K562 (cell line): ENCODE results near the gene RAB31. TPM values are rescaled to one million over a fixed set of nuclear protein-coding genes. Genes with fewer than 3 reads are reported as not detected.
A peak's percentile ranks its signal among the peaks of the same experiment; 100 is the strongest.

Source experiments
- ATAC-seq: fragments of 200-7000 bp; cut with Tn5 transposase; 3 replicates; pipeline ENCODE4 v1.9.1; 2020; ENCODE audit warnings: moderate library complexity
- BruUV-seq: library from RNA; stranded (reverse); fragments of 400-500 nt; replicated peaks from 2 replicates; lab custom pipeline; 2021; lab: Mats Ljungman, UMichigan
- CTCF ChIA-PET: fragments of 300-600 bp; formaldehyde crosslinking; extraction: SDS; loops from one replicate; lab custom pipeline; 2021; ENCODE audit warnings: low intra/inter-chr PET ratio; lab: Yijun Ruan, JAX
- POLR2A ChIA-PET: fragments of 300-600, 350-650 bp; sonication (Branson Sonifier 250); formaldehyde crosslinking; extraction: SDS; loops from one replicate; lab custom pipeline; 2021; ENCODE audit warnings: antibody characterized with exemption, inconsistent platforms; lab: Yijun Ruan, JAX
- DNase-seq, 4 experiments: peaks; one replicate each; pipeline versions ENCODE4 v3.0.0 to v3.0.0-alpha.2; 2011 to 2018; ENCODE audit warnings: low spot score in 3 of 4, mixed read lengths in 3 of 4; ENCODE audit errors: extremely low read depth in 1 of 4
- FAIRE-seq: peaks from 2 replicates; lab custom pipeline; 2011; peaks lifted over from hg19 to GRCh38; lab: Jason Lieb, UNC
- H2AFZ ChIP-seq: 2 replicates; pipeline ENCODE4 v1.6.0; 2011; ENCODE audit warnings: low read depth, low read length, control low read depth, inconsistent platforms
- H3K27ac ChIP-seq: fragments of 200-600 bp; 3 replicates; pipeline ENCODE4 v1.8.0; 2011; ENCODE audit warnings: low read depth, mild to moderate bottlenecking, control low read depth, inconsistent platforms, low read length, moderate library complexity, mixed read lengths; ENCODE audit errors: extremely low read depth
- H3K27me3 ChIP-seq, 2 experiments: fragments of 300-600 bp in 1 of 2; 2 replicates in 1 of 2; 3 replicates in 1 of 2; pipeline versions ENCODE4 v1.6.0 to v1.8.0; 2011; ENCODE audit warnings: inconsistent platforms in 2 of 2, low read length in 2 of 2, mild to moderate bottlenecking in 1 of 2, mixed read lengths in 1 of 2, moderate library complexity in 1 of 2; ENCODE audit not compliant: control insufficient read depth in 2 of 2, insufficient read depth in 2 of 2
- H3K36me3 ChIP-seq: fragments of 300-600 bp; 3 replicates; pipeline ENCODE4 v1.8.0; 2011; ENCODE audit warnings: mild to moderate bottlenecking, low read length, inconsistent platforms; ENCODE audit not compliant: control insufficient read depth, insufficient read depth
- H3K4me1 ChIP-seq, 2 experiments: fragments of 200-600 bp in 1 of 2; replicated peaks in 1 of 2; 2 replicates in 1 of 2; 3 replicates in 1 of 2; pipeline versions ENCODE4 v1.5.1 to v1.8.0; 2011; ENCODE audit warnings: inconsistent platforms in 2 of 2, low read length in 2 of 2, mild to moderate bottlenecking in 1 of 2, mixed read lengths in 1 of 2, moderate library complexity in 1 of 2; ENCODE audit not compliant: control insufficient read depth in 2 of 2, insufficient read depth in 2 of 2
- H3K4me2 ChIP-seq: 2 replicates; pipeline ENCODE4 v1.6.1; 2011; ENCODE audit warnings: low read length, control low read depth, inconsistent platforms, mixed read lengths; ENCODE audit not compliant: insufficient read depth
- H3K4me3 ChIP-seq: fragments of 200-600 bp; sonication (generic), shearing (Covaris generic); 2 replicates; pipeline ENCODE4 v1.5.1; 2016; ENCODE audit warnings: control low read depth, inconsistent platforms
- H3K79me2 ChIP-seq: fragments of 200-600 bp; 3 replicates; pipeline ENCODE4 v1.8.0; 2011; ENCODE audit warnings: low read length, inconsistent platforms; ENCODE audit not compliant: control insufficient read depth, insufficient read depth
- H3K9ac ChIP-seq, 2 experiments: 2 replicates each; pipeline versions ENCODE4 v1.6.0 to v1.6.1; 2011; ENCODE audit warnings: low read depth in 2 of 2, low read length in 2 of 2, control low read depth in 1 of 2, inconsistent platforms in 1 of 2, mild to moderate bottlenecking in 1 of 2, mixed read lengths in 1 of 2; ENCODE audit not compliant: insufficient read depth in 1 of 2
- H3K9me1 ChIP-seq: one replicate; pipeline ENCODE4 v1.6.0; 2011; ENCODE audit warnings: inconsistent platforms, mild to moderate bottlenecking, low read length, moderate library complexity; ENCODE audit not compliant: control insufficient read depth, insufficient read depth
- H3K9me3 ChIP-seq: replicated peaks from 2 replicates; pipeline ENCODE4 v1.5.1; 2011; ENCODE audit warnings: low read depth, low read length, inconsistent platforms; ENCODE audit not compliant: control insufficient read depth, insufficient read depth
- H4K20me1 ChIP-seq: replicated peaks from 2 replicates; pipeline ENCODE4 v1.6.1; 2011; ENCODE audit warnings: low read length, inconsistent platforms, mixed read lengths; ENCODE audit not compliant: control insufficient read depth, insufficient read depth
- BCL6 ChIP-seq: fragments of 250-450 bp; sonication (Bioruptor Pico); IDR thresholded peaks from 2 replicates; pipeline ENCODE4 v1.4.0; 2020
- FOXJ3 ChIP-seq: sonication (generic); formaldehyde crosslinking; IDR thresholded peaks from 2 replicates; pipeline ENCODE4 v1.4.0; 2020; ENCODE audit warnings: mild to moderate bottlenecking, missing genetic modification reagents
- NR0B1 ChIP-seq: fragments of 450-650 bp; IDR thresholded peaks from one replicate; pipeline ENCODE4 v1.6.1; 2018; ENCODE audit warnings: mild to moderate bottlenecking, moderate library complexity; ENCODE audit not compliant: partially characterized antibody
- ZNF212 ChIP-seq: fragments of 450-650 bp; formaldehyde crosslinking; IDR thresholded peaks from 2 replicates; pipeline ENCODE4 v1.4.0; 2020; ENCODE audit warnings: mild to moderate bottlenecking
- WGBS: fragments of 100-300 bp; shearing (Covaris generic); methylation state at CpG from one replicate; pipeline ENCODE4 v1.1.6; 2016; ENCODE audit warnings: low coverage, mixed read lengths; ENCODE audit not compliant: insufficient coverage; ENCODE audit errors: missing lambda C conversion rate; 5-methylcytosine and 5-hydroxymethylcytosine counted together
- in situ Hi-C: fragments of 300-500 bp; cut with MboI; formaldehyde crosslinking; loops from 4 replicates; pipeline ENCODE4 v1.15.0; 2018; ENCODE audit warnings: inconsistent platforms, mixed read lengths
- intact Hi-C: fragments of 100-400 bp; cut with micrococcal nuclease; formaldehyde crosslinking; loops from 2 replicates; pipeline ENCODE4 v1.14.2; 2022
- polyA plus RNA-seq, 8 experiments: library from polyadenylated mRNA; depleted of rRNA in 4 of 8; stranded (reverse) in 5 of 8; unstranded in 3 of 8; fragments of >200 nt; fragmentation: Nextera tagmentation in 2 of 8; fragmentation: Illumina TruSeq in 1 of 8; extraction: Ambion mirVana in 2 of 8; extraction: Trizol in 1 of 8; gene quantifications; 2 replicates each; pipeline versions ENCODE4 v1.2.1 to v1.2.3, GENCODE V29; 2011 to 2014; ENCODE audit warnings: inconsistent platforms in 1 of 8, missing spikeins in 1 of 8
- total RNA-seq, 7 experiments: library from RNA; depleted of rRNA in 6 of 7; stranded (reverse); fragments of >200 nt in 6 of 7; fragmentation: Illumina TruSeq in 2 of 7; extraction: Trizol in 2 of 7; gene quantifications; 2 replicates each; pipeline versions ENCODE4 v1.2.1 to v1.2.3, GENCODE V29; 2011 to 2021; ENCODE audit warnings: low replicate concordance in 1 of 7

Gene RAB31
- total and polyA plus RNA-seq, 9 of the 15 experiments (the other 6 are each of a cell fraction or from before 2014, with no cell fraction given): 20.7 to 70.4 (median 41.3) TPM

DNA sequence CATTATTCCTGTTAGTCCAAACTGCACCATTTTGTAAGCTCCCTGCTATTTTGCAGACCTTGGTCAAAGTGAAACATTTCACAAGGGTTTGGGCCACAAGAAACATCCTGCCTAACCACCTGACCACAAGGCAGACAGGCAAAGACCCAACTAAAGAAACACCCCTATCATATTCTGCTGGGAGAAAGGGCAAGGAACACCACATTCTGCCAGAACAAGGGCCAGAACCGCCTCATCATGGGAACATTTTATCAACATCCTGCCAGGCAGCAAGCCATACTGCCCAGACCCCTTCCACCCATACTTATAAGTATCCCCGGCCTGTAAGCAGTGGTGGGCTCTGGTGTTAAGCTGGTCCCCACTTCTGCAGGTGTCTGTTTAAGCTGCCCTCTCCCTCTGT lies 12.0 kb upstream of the RAB31 start:
- BruUV-seq: no TSS peak
- no peak for FAIRE-seq
- H3K27me3 ChIP-seq: no peaks in the 10 kb centered on the region

More for the DNA sequence above, 12.0 kb upstream of the RAB31 start:
- TF ChIP-seq FOXJ3 (CRISPR knock-in tag): no peak
- TF ChIP-seq ZNF212 (CRISPR knock-in tag): no peak
- no peak for TF ChIP-seq BCL6 (CRISPR knock-in tag)
- no peak for TF ChIP-seq NR0B1
- ChIA-PET CTCF (no interaction called here), POLR2A (interaction anchor here (1.0 kb wide), 2 partner anchors 8 to 10 kb away, joined by 6 read pairs; no protein-coding TSS in a partner anchor)
- 60% methylated on average over 2 of the region's 2 CpGs for whole genome bisulfite sequencing
- H2AFZ ChIP-seq: 0 out of 2 replicates have a peak overlapping the region, but pooled peaks have one; percentile 19
- no peak for DNase-seq
- H3K9me1 ChIP-seq: no peaks in the 10 kb centered on the region
- H3K9me3 ChIP-seq: no peaks in the 10 kb centered on the region
- H3K4me1 ChIP-seq: peaks cover 0 to 15% of the 10 kb centered on the region in 2 experiments; a peak in 4 of 5 replicates
- intact Hi-C loops (no loop called here), in situ Hi-C loops (no loop called here)
- no peaks in the 10 kb centered on the region for H3K79me2 ChIP-seq
- no peak for ATAC-seq
- no peak overlapping the region for H3K9ac ChIP-seq
- no peaks in the 10 kb centered on the region for H3K36me3 ChIP-seq
- no peak overlapping the region for H3K4me3 ChIP-seq
- no peaks in the 10 kb centered on the region for H4K20me1 ChIP-seq
- no peak overlapping the region for H3K4me2 ChIP-seq
- no peak overlapping the region for H3K27ac ChIP-seq
